Measurements from ENCODE around the gene R3HDML. TPM values are rescaled to one million over a fixed set of nuclear protein-coding genes. Genes with fewer than 3 reads are reported as not detected.
"Not testable (repeated sequence)": the region's sequence is repeated elsewhere in the genome, so short reads cannot be mapped to it uniquely, and the experiment has no call there.

Gene R3HDML
- total RNA-seq, 1 donor from 2014 or later = not detected

- H3K36me3 ChIP-seq (ENCODE audit: control insufficient read depth in 3 of 3, insufficient read depth in 3 of 3, low read length in 3 of 3); H3K27ac ChIP-seq (ENCODE audit: low read depth, low read length); H3K9ac ChIP-seq (ENCODE audit: low read depth in 1 of 3, low read length in 3 of 3); H3K4me1 ChIP-seq (ENCODE audit: control insufficient read depth in 3 of 3, insufficient read depth in 3 of 3, low read length in 3 of 3); H3K27me3 ChIP-seq (ENCODE audit: control insufficient read depth in 3 of 3, insufficient read depth in 3 of 3, low read length in 3 of 3); H3K4me3 ChIP-seq (ENCODE audit: low read length in 3 of 3); H3K9me3 ChIP-seq (ENCODE audit: control insufficient read depth in 3 of 3, low read length in 3 of 3): not testable (repeated sequence)
Measured at GRCh38 chr20:44345941-44346340, 9.1 kb downstream of the R3HDML start.

GRCh38 chr20:44348168-44348659, 11.4 kb downstream of the R3HDML start:
- Histone ChIP-seq H3K27ac (ENCODE audit: low read depth, low read length) (no peak overlapping the region), H3K9me3 (ENCODE audit: control insufficient read depth in 3 of 3, low read length in 3 of 3) (no peaks in the 10 kb centered on the region), H3K4me1 (ENCODE audit: control insufficient read depth in 3 of 3, insufficient read depth in 3 of 3, low read length in 3 of 3) (no peaks in the 10 kb centered on the region), H3K4me3 (ENCODE audit: low read length in 3 of 3) (no peak overlapping the region), H3K27me3 (ENCODE audit: control insufficient read depth in 3 of 3, insufficient read depth in 3 of 3, low read length in 3 of 3) (peaks cover 0 to 3% (median 0%) of the 10 kb centered on the region in 3 donors), H3K9ac (ENCODE audit: low read depth in 1 of 3, low read length in 3 of 3) (no peak overlapping the region), H3K36me3 (ENCODE audit: control insufficient read depth in 3 of 3, insufficient read depth in 3 of 3, low read length in 3 of 3) (no peaks in the 10 kb centered on the region)

- no peak overlapping the region for H3K4me3 ChIP-seq (ENCODE audit: low read length in 3 of 3)
Measured at GRCh38 chr20:44349349-44349748, 12.5 kb downstream of the R3HDML start.

GRCh38 chr20:44350567-44350966, 13.7 kb downstream of the R3HDML start:
- H3K27me3 ChIP-seq (ENCODE audit: control insufficient read depth in 3 of 3, insufficient read depth in 3 of 3, low read length in 3 of 3) = peaks cover 0 to 3% (median 0%) of the 10 kb centered on the region in 3 donors
- no peak overlapping the region for H3K9ac ChIP-seq (ENCODE audit: low read depth in 1 of 3, low read length in 3 of 3)
- no peaks in the 10 kb centered on the region for H3K9me3 ChIP-seq (ENCODE audit: control insufficient read depth in 3 of 3, low read length in 3 of 3)
- H3K36me3 ChIP-seq (ENCODE audit: control insufficient read depth in 3 of 3, insufficient read depth in 3 of 3, low read length in 3 of 3) = no peaks in the 10 kb centered on the region
- H3K4me3 ChIP-seq (ENCODE audit: low read length in 3 of 3) = no peak overlapping the region
- H3K4me1 ChIP-seq (ENCODE audit: control insufficient read depth in 3 of 3, insufficient read depth in 3 of 3, low read length in 3 of 3) = no peaks in the 10 kb centered on the region
- no peak overlapping the region for H3K27ac ChIP-seq (ENCODE audit: low read depth, low read length)

More at GRCh38 chr20:44349349-44349748, 12.5 kb downstream of the R3HDML start:
- Histone ChIP-seq H3K9ac (ENCODE audit: low read depth in 1 of 3, low read length in 3 of 3) (no peak overlapping the region), H3K4me1 (ENCODE audit: control insufficient read depth in 3 of 3, insufficient read depth in 3 of 3, low read length in 3 of 3) (no peaks in the 10 kb centered on the region), H3K27me3 (ENCODE audit: control insufficient read depth in 3 of 3, insufficient read depth in 3 of 3, low read length in 3 of 3) (peaks cover 0 to 3% (median 0%) of the 10 kb centered on the region in 3 donors), H3K9me3 (ENCODE audit: control insufficient read depth in 3 of 3, low read length in 3 of 3) (no peaks in the 10 kb centered on the region), H3K36me3 (ENCODE audit: control insufficient read depth in 3 of 3, insufficient read depth in 3 of 3, low read length in 3 of 3) (no peaks in the 10 kb centered on the region), H3K27ac (ENCODE audit: low read depth, low read length) (no peak overlapping the region)

GRCh38 chr20:44354979-44355497, 18.2 kb downstream of the R3HDML start:
- Histone ChIP-seq H3K36me3 (ENCODE audit: control insufficient read depth in 3 of 3, insufficient read depth in 3 of 3, low read length in 3 of 3) (no peaks in the 10 kb centered on the region), H3K9ac (ENCODE audit: low read depth in 1 of 3, low read length in 3 of 3) (no peak overlapping the region), H3K4me3 (ENCODE audit: low read length in 3 of 3) (no peak overlapping the region), H3K9me3 (ENCODE audit: control insufficient read depth in 3 of 3, low read length in 3 of 3) (no peaks in the 10 kb centered on the region), H3K27me3 (ENCODE audit: control insufficient read depth in 3 of 3, insufficient read depth in 3 of 3, low read length in 3 of 3) (peaks cover 5 to 7% (median 5%) of the 10 kb centered on the region in 3 donors), H3K4me1 (ENCODE audit: control insufficient read depth in 3 of 3, insufficient read depth in 3 of 3, low read length in 3 of 3) (no peaks in the 10 kb centered on the region), H3K27ac (ENCODE audit: low read depth, low read length) (no peak overlapping the region)

GRCh38 chr20:44355498-44356352, 18.9 kb downstream of the R3HDML start, which contains the start of gene HNF4A:
Gene HNF4A (plus strand): TSS chr20:44355699. CDS start chr20:44355805, 106 bp downstream.
- no peak within 1 kb of the TSS for H3K27ac ChIP-seq (ENCODE audit: low read depth, low read length)
- H3K9me3 ChIP-seq (ENCODE audit: control insufficient read depth in 3 of 3, low read length in 3 of 3) = no peaks in the 10 kb centered on the region
- no peaks in the 10 kb centered on the region for H3K36me3 ChIP-seq (ENCODE audit: control insufficient read depth in 3 of 3, insufficient read depth in 3 of 3, low read length in 3 of 3)
- peaks cover 5 to 7% (median 5%) of the 10 kb centered on the region in 3 donors for H3K27me3 ChIP-seq (ENCODE audit: control insufficient read depth in 3 of 3, insufficient read depth in 3 of 3, low read length in 3 of 3)
- no peak within 1 kb of the TSS for H3K4me3 ChIP-seq (ENCODE audit: low read length in 3 of 3)
- H3K4me1 ChIP-seq (ENCODE audit: control insufficient read depth in 3 of 3, insufficient read depth in 3 of 3, low read length in 3 of 3) = no peaks in the 10 kb centered on the region
- no peak within 1 kb of the TSS for H3K9ac ChIP-seq (ENCODE audit: low read depth in 1 of 3, low read length in 3 of 3)

GRCh38 chr20:44356353-44356723, 19.5 kb downstream of the R3HDML start:
- H3K27ac ChIP-seq (ENCODE audit: low read depth, low read length) = no peak overlapping the region
- no peaks in the 10 kb centered on the region for H3K4me1 ChIP-seq (ENCODE audit: control insufficient read depth in 3 of 3, insufficient read depth in 3 of 3, low read length in 3 of 3)
- no peaks in the 10 kb centered on the region for H3K9me3 ChIP-seq (ENCODE audit: control insufficient read depth in 3 of 3, low read length in 3 of 3)
- H3K27me3 ChIP-seq (ENCODE audit: control insufficient read depth in 3 of 3, insufficient read depth in 3 of 3, low read length in 3 of 3) = peaks cover 5 to 7% (median 5%) of the 10 kb centered on the region in 3 donors
- no peaks in the 10 kb centered on the region for H3K36me3 ChIP-seq (ENCODE audit: control insufficient read depth in 3 of 3, insufficient read depth in 3 of 3, low read length in 3 of 3)
- H3K9ac ChIP-seq (ENCODE audit: low read depth in 1 of 3, low read length in 3 of 3) = no peak overlapping the region
- no peak overlapping the region for H3K4me3 ChIP-seq (ENCODE audit: low read length in 3 of 3)

GRCh38 chr20:44357020-44357419, 20.2 kb downstream of the R3HDML start:
- no peaks in the 10 kb centered on the region for H3K4me1 ChIP-seq (ENCODE audit: control insufficient read depth in 3 of 3, insufficient read depth in 3 of 3, low read length in 3 of 3)
- H3K4me3 ChIP-seq (ENCODE audit: low read length in 3 of 3) = no peak overlapping the region
- H3K36me3 ChIP-seq (ENCODE audit: control insufficient read depth in 3 of 3, insufficient read depth in 3 of 3, low read length in 3 of 3) = no peaks in the 10 kb centered on the region
- no peak overlapping the region for H3K27ac ChIP-seq (ENCODE audit: low read depth, low read length)
- H3K27me3 ChIP-seq (ENCODE audit: control insufficient read depth in 3 of 3, insufficient read depth in 3 of 3, low read length in 3 of 3) = peaks cover 2 to 7% (median 5%) of the 10 kb centered on the region in 3 donors
- H3K9ac ChIP-seq (ENCODE audit: low read depth in 1 of 3, low read length in 3 of 3) = no peak overlapping the region
- H3K9me3 ChIP-seq (ENCODE audit: control insufficient read depth in 3 of 3, low read length in 3 of 3) = no peaks in the 10 kb centered on the region

- no peak overlapping the region for H3K4me3 ChIP-seq (ENCODE audit: low read length in 3 of 3)
- no peaks in the 10 kb centered on the region for H3K36me3 ChIP-seq (ENCODE audit: control insufficient read depth in 3 of 3, insufficient read depth in 3 of 3, low read length in 3 of 3)
- no peak overlapping the region for H3K27ac ChIP-seq (ENCODE audit: low read depth, low read length)
- peaks cover 2 to 7% (median 5%) of the 10 kb centered on the region in 3 donors for H3K27me3 ChIP-seq (ENCODE audit: control insufficient read depth in 3 of 3, insufficient read depth in 3 of 3, low read length in 3 of 3)
- no peaks in the 10 kb centered on the region for H3K4me1 ChIP-seq (ENCODE audit: control insufficient read depth in 3 of 3, insufficient read depth in 3 of 3, low read length in 3 of 3)
- H3K9me3 ChIP-seq (ENCODE audit: control insufficient read depth in 3 of 3, low read length in 3 of 3) = no peaks in the 10 kb centered on the region
- no peak overlapping the region for H3K9ac ChIP-seq (ENCODE audit: low read depth in 1 of 3, low read length in 3 of 3)
Measured at GRCh38 chr20:44357555-44358125, 20.8 kb downstream of the R3HDML start.

GRCh38 chr20:44358776-44359175, 21.9 kb downstream of the R3HDML start:
- Histone ChIP-seq H3K9me3 (ENCODE audit: control insufficient read depth in 3 of 3, low read length in 3 of 3) (no peaks in the 10 kb centered on the region), H3K27ac (ENCODE audit: low read depth, low read length) (no peak overlapping the region), H3K36me3 (ENCODE audit: control insufficient read depth in 3 of 3, insufficient read depth in 3 of 3, low read length in 3 of 3) (no peaks in the 10 kb centered on the region), H3K9ac (ENCODE audit: low read depth in 1 of 3, low read length in 3 of 3) (no peak overlapping the region), H3K4me3 (ENCODE audit: low read length in 3 of 3) (no peak overlapping the region), H3K4me1 (ENCODE audit: control insufficient read depth in 3 of 3, insufficient read depth in 3 of 3, low read length in 3 of 3) (no peaks in the 10 kb centered on the region), H3K27me3 (ENCODE audit: control insufficient read depth in 3 of 3, insufficient read depth in 3 of 3, low read length in 3 of 3) (peaks cover 2 to 7% (median 5%) of the 10 kb centered on the region in 3 donors)

All from skeletal muscle tissue (tissue), 4 donors.